DMS 273 (cell line): ENCODE data around the gene C19orf25.

ENCODE experiments used
- DNase-seq: peaks from one replicate; lab custom pipeline; 2025; ENCODE audit not compliant: unreplicated experiment; lab: John Stamatoyannopoulos, UW

C19orf25 gene

GRCh38 chr19:1496714-1497577, 17.9 kb upstream of the C19orf25 start:
- no peak for DNase-seq

- DNase-seq, result no peak
Measured at GRCh38 chr19:1495799-1496713, 17.0 kb upstream of the C19orf25 start.

GRCh38 chr19:1495051-1495798, 16.2 kb upstream of the C19orf25 start:
- no peak for DNase-seq

- DNase-seq, result peak; percentile 37
Measured at GRCh38 chr19:1494115-1494815, 15.2 kb upstream of the C19orf25 start.

- no peak for DNase-seq
Measured at GRCh38 chr19:1492474-1493006, 13.5 kb upstream of the C19orf25 start.

- DNase-seq, result no peak
Measured at GRCh38 chr19:1491849-1492170, 12.8 kb upstream of the C19orf25 start.

- DNase-seq, result no peak
Measured at GRCh38 chr19:1491114-1491848, 12.3 kb upstream of the C19orf25 start, which contains the start of gene REEP6. Gene REEP6, plus strand, starts transcription at chr19:1491181. Its CDS starts 89 bp downstream, at chr19:1491270.

GRCh38 chr19:1490311-1491113, 11.5 kb upstream of the C19orf25 start, which contains the start of gene PCSK4:
Gene PCSK4, minus strand, starts transcription at chr19:1490350. Its CDS starts 4 bp downstream, at chr19:1490346.
- peak; percentile 99 for DNase-seq

- no peak for DNase-seq
Measured at GRCh38 chr19:1489463-1490310, 10.7 kb upstream of the C19orf25 start.

- DNase-seq, result no peak
Measured at GRCh38 chr19:1488282-1488601, 9.2 kb upstream of the C19orf25 start.

- DNase-seq, result no peak
Measured at GRCh38 chr19:1487576-1488281, 8.7 kb upstream of the C19orf25 start.

- no peak for DNase-seq
Measured at GRCh38 chr19:1486720-1487575, 7.9 kb upstream of the C19orf25 start.

GRCh38 chr19:1483979-1484428, 5.0 kb upstream of the C19orf25 start:
- DNase-seq, result no peak

GRCh38 chr19:1483131-1483978, 4.3 kb upstream of the C19orf25 start:
- no peak for DNase-seq

- no peak for DNase-seq
Measured at GRCh38 chr19:1482361-1483130, 3.5 kb upstream of the C19orf25 start.
